OCI-LY3 (cell line): ENCODE data around the gene ADAM29.

Source experiments
- CTCF ChIP-seq: fragments of 200-600, 300-600 bp; sonication (generic); IDR thresholded peaks from 2 replicates; pipeline ENCODE4 v1.5.1; 2014; ENCODE audit warnings: antibody characterized with exemption, low read length, low read depth
- EZH2phosphoT487 ChIP-seq: fragments of 200-600 bp; shearing (Covaris generic); IDR thresholded peaks from 2 replicates; pipeline ENCODE4 v1.6.1; 2018; ENCODE audit warnings: antibody characterized with exemption, mixed run types, low read depth

- TF ChIP-seq CTCF (no peak), EZH2phosphoT487 (no peak)
These were observed at the start of gene ADAM29 for GRCh38 chr4:174918058-174918457.
